ENCODE data around the gene TBC1D8. TPM values are rescaled to one million over a fixed set of nuclear protein-coding genes. Genes with fewer than 3 reads are reported as not detected.
A peak's percentile ranks its signal among the peaks of the same experiment; 100 is the strongest.

TBC1D8 gene
- total and polyA plus RNA-seq, 12 donors, result 7.6 to 17.2 (median 10.8) TPM

GRCh38 chr2:101185656-101186055, 34.5 kb upstream of the TBC1D8 start:
- no peaks in the 10 kb centered on the region for H3K9me3 ChIP-seq (replicated peaks in 1 of 3)
- intact Hi-C loops (cut with DNase I), result no loop called here
- 92 to 94% (median 93%) methylated on average over 1 to 3 of the region's 3 CpGs for WGBS, 4 donors
- H3K36me3 ChIP-seq (replicated peaks in 1 of 2), result no peaks in the 10 kb centered on the region
- no peak overlapping the region for H3K27ac ChIP-seq
- DNase-seq, result no peak
- no peak for TF ChIP-seq CTCF (IDR thresholded peaks at IDR 0.05)
- TF ChIP-seq POLR2A (IDR thresholded peaks at IDR 0.05), result no peak
- no peaks in the 10 kb centered on the region for H3K27me3 ChIP-seq
- no peaks in the 10 kb centered on the region for H3K4me1 ChIP-seq (replicated peaks in 1 of 2)
- no peak overlapping the region for H3K4me3 ChIP-seq

- H3K36me3 ChIP-seq (replicated peaks in 1 of 2), result no peaks in the 10 kb centered on the region
- no peaks in the 10 kb centered on the region for H3K4me1 ChIP-seq (replicated peaks in 1 of 2)
- intact Hi-C loops (cut with DNase I), result no loop called here
- H3K4me3 ChIP-seq, result no peak overlapping the region
- TF ChIP-seq POLR2A (IDR thresholded peaks at IDR 0.05) (no peak), CTCF (IDR thresholded peaks at IDR 0.05) (no peak)
- no peaks in the 10 kb centered on the region for H3K9me3 ChIP-seq (replicated peaks in 1 of 3)
- WGBS, 4 donors, result 82 to 96% (median 86%) methylated on average over 4 of the region's 4 CpGs
- DNase-seq, result no peak
- no peak overlapping the region for H3K27ac ChIP-seq
- H3K27me3 ChIP-seq, result no peaks in the 10 kb centered on the region
Measured at GRCh38 chr2:101185085-101185484, 33.9 kb upstream of the TBC1D8 start.

GRCh38 chr2:101179982-101180381, 28.8 kb upstream of the TBC1D8 start:
- H3K4me1 ChIP-seq (replicated peaks in 1 of 2), result peaks cover 0 to 8% of the 10 kb centered on the region in 2 donors
- peak in 2 of 7 donors; percentile 32 to 51 for DNase-seq
- no peak overlapping the region for H3K27ac ChIP-seq
- H3K36me3 ChIP-seq (replicated peaks in 1 of 2), result no peaks in the 10 kb centered on the region
- WGBS, 4 donors, result 52 to 68% (median 60%) methylated on average over 3 of the region's 3 CpGs
- no peak for TF ChIP-seq POLR2A (IDR thresholded peaks at IDR 0.05)
- H3K27me3 ChIP-seq, result no peaks in the 10 kb centered on the region
- intact Hi-C loops (cut with DNase I), result no loop called here
- H3K9me3 ChIP-seq (replicated peaks in 1 of 3), result no peaks in the 10 kb centered on the region
- H3K4me3 ChIP-seq, result no peak overlapping the region

- no peak for DNase-seq
- WGBS, 4 donors, result 37 to 61% (median 51%) methylated on average over 4 of the region's 4 CpGs
- TF ChIP-seq POLR2A (IDR thresholded peaks at IDR 0.05) (no peak), CTCF (IDR thresholded peaks at IDR 0.05) (no peak)
- Histone ChIP-seq H3K4me3 (no peak overlapping the region), H3K27me3 (no peaks in the 10 kb centered on the region), H3K9me3 (replicated peaks in 1 of 3) (peaks cover 0 to 8% (median 0%) of the 10 kb centered on the region in 3 donors), H3K4me1 (replicated peaks in 1 of 2) (peaks cover 0 to 8% of the 10 kb centered on the region in 2 donors), H3K27ac (no peak overlapping the region), H3K36me3 (replicated peaks in 1 of 2) (no peaks in the 10 kb centered on the region)
- intact Hi-C loops (cut with DNase I), result no loop called here
Measured at GRCh38 chr2:101176803-101177202, 25.6 kb upstream of the TBC1D8 start.

- H3K4me1 ChIP-seq (replicated peaks in 1 of 2), result peaks cover 0 to 8% of the 10 kb centered on the region in 2 donors
- H3K9me3 ChIP-seq (replicated peaks in 1 of 3), result peaks cover 0 to 8% (median 0%) of the 10 kb centered on the region in 3 donors
- intact Hi-C loops (cut with DNase I), result no loop called here
- no peak for DNase-seq
- 85 to 97% (median 91%) methylated on average over 3 of the region's 3 CpGs for WGBS, 4 donors
- H3K27me3 ChIP-seq, result no peaks in the 10 kb centered on the region
- TF ChIP-seq POLR2A (IDR thresholded peaks at IDR 0.05) (no peak), CTCF (IDR thresholded peaks at IDR 0.05) (no peak)
- no peak overlapping the region for H3K27ac ChIP-seq
- H3K36me3 ChIP-seq (replicated peaks in 1 of 2), result no peaks in the 10 kb centered on the region
- H3K4me3 ChIP-seq, result no peak overlapping the region
Measured at GRCh38 chr2:101175991-101176390, 24.8 kb upstream of the TBC1D8 start.
